ENCODE results near the gene PLXDC1. TPM values are rescaled to one million over a fixed set of nuclear protein-coding genes. Genes with fewer than 3 reads are reported as not detected.

The PLXDC1 gene
- total RNA-seq, 1 experiment from 2014 or later, result 1.5 TPM

DNA sequence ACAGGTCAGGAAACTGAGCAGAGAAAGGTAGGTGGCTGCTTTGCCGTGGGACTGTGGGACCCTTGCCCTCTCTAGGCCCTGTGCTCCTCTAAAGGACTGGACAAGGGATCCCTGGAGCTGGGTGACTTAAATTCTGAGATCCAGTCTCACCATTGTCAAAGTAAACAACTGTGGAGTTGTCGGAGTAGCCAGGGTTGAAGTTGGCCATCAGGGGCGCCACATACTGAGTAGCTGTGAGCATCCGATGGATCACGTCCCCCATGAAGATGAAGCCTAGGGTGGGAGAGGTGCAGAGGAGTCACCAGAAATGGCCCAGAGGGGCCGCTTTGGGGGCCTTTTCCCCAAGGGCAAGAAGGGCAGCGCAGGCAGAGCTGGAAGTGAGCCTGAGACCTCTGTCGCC, 43.5 kb downstream of the PLXDC1 start:
- no peak for DNase-seq (ENCODE audit: low spot score)
- in situ Hi-C loops (cut with HindIII; ENCODE audit: low sequenced_read_pairs), result no loop called here

DNA sequence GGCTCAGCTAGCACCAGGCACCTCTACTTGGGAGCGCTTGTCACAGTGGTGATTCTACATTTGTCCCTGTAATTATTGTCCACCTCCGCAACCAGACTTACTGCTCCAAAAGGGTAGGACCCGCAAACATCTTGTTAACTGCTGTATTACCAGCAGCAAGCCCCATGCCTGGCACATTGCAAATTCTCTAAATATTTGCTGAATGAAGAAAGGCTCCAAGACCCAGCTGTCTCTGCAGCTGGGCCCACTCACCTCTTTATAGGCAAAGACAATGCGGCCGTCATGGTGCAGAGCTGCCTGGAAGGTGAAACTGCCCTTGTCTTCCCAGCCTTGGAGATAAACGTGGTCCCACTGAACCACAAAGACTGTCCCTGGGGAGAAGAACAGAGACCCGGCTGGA, 44.3 kb downstream of the PLXDC1 start:
- in situ Hi-C loops (cut with HindIII; ENCODE audit: low sequenced_read_pairs), result no loop called here
- DNase-seq (ENCODE audit: low spot score), result no peak

DNA sequence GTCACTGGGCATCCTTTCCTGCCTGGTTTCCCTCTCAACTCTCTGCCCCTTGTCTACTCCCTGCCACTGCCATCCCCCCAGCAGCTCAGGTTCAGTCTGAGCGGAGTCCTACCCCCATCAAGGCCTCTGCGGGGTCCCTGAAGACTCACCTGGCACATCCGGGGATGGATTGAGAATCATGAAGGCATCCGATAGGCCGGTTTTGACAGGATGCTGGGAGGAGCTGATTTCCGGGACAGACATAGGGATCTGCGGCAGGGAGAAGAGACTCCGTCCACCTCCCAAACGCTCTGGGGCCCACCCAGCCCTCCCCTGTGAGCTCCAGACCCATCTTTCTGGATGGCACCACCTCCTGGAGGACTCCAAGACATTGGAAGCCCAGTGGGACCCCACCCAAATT, 45.7 kb downstream of the PLXDC1 start:
- DNase-seq (ENCODE audit: low spot score), result no peak
- in situ Hi-C loops (cut with HindIII; ENCODE audit: low sequenced_read_pairs), result no loop called here

DNA sequence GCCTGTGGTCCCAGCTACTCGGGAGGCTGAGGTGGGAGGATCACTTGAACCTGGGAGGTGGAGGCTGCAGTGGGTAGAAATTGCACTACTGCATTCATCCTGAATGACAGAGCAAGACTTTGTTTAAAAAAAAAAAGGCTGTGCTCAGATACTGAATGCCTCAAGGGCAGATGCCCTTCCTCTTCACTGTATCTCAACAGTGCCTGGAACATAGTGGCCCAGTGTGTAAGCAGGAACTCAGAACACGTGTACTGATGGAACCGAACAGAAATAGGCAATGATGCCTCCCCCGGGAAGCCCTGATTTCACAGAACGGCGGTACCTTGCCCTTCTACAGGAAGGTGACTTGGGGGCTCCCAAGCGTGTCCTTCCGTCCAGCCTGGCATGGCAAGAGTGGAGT, 46.8 kb downstream of the PLXDC1 start:
- in situ Hi-C loops (cut with HindIII; ENCODE audit: low sequenced_read_pairs), result no loop called here
- no peak for DNase-seq (ENCODE audit: low spot score)

DNA sequence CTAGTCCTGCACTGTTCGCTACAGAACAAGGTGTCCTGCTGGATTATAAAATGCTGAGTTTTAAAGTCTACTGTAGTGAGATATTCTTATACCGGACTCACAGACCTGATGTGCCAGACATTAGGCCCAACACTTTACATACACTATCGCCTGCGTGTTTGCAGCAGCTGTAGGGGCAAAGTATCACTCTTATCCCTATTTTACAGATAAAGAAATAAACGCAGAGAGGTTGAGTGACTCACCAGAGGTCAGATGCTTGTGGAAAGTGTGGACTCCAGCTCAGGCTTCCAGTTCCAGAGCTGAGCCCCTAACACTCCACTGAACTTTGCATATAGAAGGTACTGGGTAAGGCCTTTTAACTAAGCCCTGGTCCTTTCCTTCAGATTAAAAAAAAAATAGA, 47.4 kb downstream of the PLXDC1 start:
- in situ Hi-C loops (cut with HindIII; ENCODE audit: low sequenced_read_pairs), result no loop called here

DNA sequence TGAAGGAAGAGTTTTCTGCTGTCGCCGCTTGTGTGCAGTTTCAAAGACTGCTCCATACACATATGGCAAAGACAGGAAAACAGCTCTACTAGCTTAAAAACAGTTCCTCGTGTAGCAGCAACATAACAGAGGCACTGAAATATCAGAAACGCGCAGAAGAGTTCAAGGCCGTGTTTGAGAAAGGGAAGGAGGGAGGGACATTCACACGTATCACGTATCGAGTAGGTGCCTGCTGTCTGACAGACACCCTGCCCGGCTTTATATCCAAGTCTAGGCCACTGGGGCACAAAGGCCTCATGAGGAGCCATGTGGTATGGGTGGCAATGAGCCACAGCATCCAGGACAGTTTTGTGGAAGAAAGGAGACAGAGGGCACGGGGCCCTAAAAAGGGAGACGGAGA, 50.3 kb downstream of the PLXDC1 start:
- DNase-seq (ENCODE audit: low spot score), result no peak
- in situ Hi-C loops (cut with HindIII; ENCODE audit: low sequenced_read_pairs), result no loop called here

More for the DNA sequence above, 47.4 kb downstream of the PLXDC1 start:
- DNase-seq (ENCODE audit: low spot score), result no peak

DNA sequence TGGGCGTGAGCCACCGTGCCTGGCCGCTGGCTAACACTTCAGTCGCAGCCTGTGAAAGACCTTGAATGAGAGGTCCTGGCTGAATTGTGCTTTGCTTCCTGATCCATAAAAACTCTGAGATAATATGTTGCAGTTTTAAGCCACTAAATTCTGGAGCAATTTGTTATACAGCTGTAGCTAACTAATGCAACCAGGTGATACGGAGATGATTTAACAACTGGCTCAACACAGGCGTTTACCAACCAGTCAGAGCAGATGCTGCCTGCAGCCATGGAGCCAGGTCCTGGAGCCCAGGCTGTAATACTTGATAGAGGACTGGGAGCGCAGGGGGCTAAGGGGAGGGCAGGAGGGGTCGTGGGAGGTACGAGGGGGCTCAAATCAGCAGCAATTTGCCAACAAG, 50.9 kb downstream of the PLXDC1 start:
- in situ Hi-C loops (cut with HindIII; ENCODE audit: low sequenced_read_pairs), result no loop called here
- DNase-seq (ENCODE audit: low spot score), result no peak

DNA sequence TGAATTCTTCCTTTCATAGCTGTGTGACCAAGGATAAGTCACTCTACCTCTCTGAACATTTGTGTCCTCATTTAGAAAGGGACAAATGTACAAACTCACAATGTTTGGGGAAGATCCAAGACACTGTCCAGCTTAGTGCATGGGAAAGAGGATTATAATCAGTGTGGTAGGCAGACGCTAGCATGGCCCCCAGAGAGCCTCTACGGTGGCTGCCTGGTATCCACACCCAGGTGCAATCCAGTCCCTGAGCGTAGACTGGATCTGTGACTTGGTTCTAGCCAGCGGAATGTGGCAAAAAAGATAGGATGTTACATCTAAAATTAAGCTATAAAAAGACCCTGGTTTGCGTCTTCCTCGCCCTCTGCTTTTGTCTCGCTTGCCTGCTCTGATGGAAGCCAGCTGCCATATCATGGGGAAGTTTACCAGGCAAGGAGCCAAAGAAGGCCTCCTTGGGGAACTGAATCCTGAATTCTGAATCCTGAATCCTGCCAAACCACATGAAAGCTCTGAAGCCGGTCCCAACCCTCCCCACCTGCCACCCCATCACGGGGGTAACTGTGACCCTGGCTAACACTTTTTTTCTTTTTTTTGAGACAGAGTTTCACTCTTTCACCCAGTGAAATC, 51.7 kb downstream of the PLXDC1 start:
- DNase-seq (ENCODE audit: low spot score), result no peak
- in situ Hi-C loops (cut with HindIII; ENCODE audit: low sequenced_read_pairs), result no loop called here

DNA sequence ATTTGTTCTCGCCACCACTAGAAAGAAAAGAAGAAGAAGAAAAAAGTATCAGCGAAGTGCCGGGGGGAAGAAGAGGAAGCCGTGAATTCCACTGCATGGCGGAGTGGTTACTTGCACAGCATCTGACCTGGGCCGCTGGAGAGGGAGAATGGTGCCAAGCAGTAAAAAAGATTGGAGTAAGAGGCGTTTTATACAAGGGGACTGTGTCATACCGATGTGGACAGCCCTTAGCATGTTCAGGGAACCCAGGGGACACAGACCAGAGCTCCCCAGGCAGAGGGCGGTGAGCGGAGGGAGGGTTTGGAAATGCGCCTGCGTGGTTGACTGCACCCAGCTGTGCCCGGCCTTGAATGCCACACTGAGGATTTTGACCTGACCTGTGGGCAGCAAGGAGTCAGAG, 52.8 kb downstream of the PLXDC1 start:
- DNase-seq (ENCODE audit: low spot score), result no peak
- in situ Hi-C loops (cut with HindIII; ENCODE audit: low sequenced_read_pairs), result no loop called here

DNA sequence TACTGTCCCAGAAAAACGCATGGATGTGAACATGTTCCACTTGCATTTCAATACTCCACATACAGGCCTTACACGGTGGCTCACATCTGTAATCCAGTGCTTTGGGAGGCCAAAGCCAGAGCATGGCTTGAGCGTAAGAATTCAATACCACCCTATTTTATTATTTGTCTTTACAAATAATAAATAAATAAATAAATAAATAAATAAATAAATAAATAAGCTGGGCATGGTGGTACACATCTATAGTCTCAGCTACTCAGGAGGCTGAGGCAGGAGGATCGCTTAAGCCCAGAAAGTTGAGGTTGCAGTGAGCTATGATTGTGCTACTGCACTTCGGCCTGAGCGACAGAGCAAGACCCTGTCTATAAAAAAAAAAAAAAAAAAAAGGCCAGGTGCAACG, 53.9 kb downstream of the PLXDC1 start:
- no peak for DNase-seq (ENCODE audit: low spot score)
- in situ Hi-C loops (cut with HindIII; ENCODE audit: low sequenced_read_pairs), result no loop called here

DNA sequence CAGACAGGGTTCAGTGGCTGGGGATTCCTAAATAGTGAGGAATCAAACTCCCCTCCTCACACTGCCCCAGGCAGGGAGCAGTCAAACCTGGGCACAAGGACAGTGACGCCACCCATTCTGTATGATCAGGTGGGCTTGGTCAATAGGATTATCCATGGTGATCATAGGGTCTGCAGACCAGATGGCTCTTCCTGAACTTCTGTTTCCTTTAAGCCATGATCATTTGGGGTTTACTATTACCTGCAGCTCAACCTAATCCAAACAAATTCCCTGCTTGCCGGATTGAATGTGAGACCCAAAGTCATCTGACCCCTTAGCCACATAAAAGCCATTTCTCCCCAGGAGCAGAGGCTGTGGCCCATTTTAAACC, 54.3 kb downstream of the PLXDC1 start:
- in situ Hi-C loops (cut with HindIII; ENCODE audit: low sequenced_read_pairs), result no loop called here

DNA sequence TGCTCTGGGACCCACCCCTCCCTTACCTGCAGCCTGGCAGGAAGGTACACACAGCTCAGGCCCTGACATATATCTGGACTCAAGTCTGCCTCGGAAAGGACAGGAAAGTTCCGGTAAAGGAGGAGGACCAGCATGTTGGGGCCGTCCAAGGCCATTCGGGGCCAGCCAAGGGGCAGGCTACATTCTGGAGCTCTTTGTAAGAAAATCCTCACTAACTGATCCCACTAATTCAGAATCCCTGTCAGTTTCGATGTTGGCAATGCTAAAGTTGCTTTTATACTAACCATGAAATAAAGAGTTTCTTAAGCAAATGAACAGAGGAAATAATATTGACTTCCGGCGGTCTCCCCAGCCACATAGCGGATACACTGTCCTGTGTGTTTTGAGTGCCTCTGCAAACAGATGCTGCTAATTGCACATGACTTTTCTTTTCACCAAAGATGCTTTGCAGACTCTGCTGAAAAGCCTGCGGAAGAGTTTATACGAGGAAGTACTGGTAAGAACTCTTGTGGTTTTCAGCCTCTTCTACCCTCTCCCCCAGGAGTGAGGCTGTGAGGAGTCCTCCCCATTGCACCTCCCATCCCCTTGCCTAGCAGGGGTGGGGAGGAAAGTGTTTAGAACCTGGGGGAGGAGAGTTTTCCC, 54.8 kb downstream of the PLXDC1 start:
- in situ Hi-C loops (cut with HindIII; ENCODE audit: low sequenced_read_pairs), result no loop called here
- DNase-seq (ENCODE audit: low spot score), result no peak

More for the DNA sequence above, 54.3 kb downstream of the PLXDC1 start:
- no peak for DNase-seq (ENCODE audit: low spot score)

DNA sequence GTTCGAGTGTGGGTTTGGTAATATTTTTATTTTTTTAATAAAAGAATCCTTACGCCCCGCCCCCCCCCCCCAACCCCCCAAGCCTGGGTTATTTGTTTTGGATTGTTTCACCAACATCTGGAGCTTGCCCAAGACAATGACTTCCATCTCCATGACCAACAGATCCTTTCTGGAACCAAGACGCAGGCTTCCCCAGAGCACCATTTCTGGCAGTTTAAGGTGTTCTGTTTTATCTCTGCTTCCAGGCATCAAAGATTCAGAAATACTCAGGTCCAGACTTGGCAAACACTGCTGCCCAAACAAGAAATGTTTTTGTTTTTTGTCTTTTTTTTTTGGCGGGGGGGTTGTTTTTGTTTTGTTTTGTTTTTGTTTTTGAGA, 56.1 kb downstream of the PLXDC1 start:
- in situ Hi-C loops (cut with HindIII; ENCODE audit: low sequenced_read_pairs), result no loop called here
- DNase-seq (ENCODE audit: low spot score), result no peak

DNA sequence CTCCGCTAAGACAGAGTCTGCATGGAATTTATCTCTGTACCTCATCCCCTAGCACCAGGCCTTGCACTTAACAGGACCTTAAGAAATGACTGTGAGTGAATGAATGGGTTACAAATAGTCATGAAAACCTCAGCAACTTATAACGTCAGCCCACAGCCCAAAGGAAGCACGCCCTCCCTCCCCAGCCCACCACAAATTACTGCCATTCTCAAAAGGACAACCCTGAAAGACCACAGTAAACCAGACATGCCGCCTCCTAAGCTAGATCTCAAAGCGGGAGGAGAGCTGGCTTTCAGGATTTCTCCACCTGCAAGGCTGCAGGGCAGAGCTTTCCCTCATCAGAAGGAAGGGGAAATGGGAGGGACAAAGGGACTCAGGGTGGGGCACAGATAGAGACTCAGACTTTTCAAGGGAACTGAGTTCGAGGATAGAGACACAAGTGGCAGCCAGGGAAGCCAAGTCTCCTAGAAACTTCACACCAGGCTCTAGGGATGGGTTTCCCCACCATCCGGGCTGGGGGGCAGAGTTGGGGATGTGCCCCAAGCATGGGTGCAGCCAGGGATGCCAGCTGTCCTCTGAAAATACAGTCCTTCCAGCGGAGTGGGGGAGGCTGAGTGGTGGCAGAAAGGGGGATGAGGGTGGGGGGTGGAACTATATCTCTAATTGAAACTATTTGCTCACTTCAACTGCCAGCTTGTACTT, 56.7 kb downstream of the PLXDC1 start:
- DNase-seq (ENCODE audit: low spot score), result no peak
- in situ Hi-C loops (cut with HindIII; ENCODE audit: low sequenced_read_pairs), result no loop called here

DNA sequence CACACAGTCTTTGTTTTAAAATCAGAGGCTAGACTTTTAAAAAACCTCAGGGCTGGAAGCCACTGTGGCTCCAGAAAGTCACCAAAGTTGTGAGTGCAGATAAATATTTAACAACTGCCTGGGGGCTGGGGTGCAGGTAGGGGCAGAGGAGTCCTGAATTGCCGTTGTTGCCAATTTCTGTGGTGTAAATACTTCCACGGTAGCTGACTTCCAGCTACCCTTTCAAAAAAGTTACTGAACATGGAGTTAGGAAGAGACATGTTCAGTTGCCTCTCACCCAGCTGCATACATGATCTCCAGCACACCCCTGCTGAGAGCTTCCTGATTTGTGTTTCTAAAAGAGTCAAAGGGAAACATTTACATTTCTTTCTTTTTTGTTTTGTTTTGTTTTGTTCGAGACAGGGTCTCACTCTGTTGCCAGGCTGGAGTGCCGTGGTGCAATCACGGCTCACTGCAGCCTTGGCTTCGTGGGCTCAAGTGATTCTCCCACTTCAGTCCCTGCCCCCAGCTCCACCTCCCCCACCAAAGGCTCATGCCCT, 58.7 kb downstream of the PLXDC1 start:
- in situ Hi-C loops (cut with HindIII; ENCODE audit: low sequenced_read_pairs), result no loop called here
- DNase-seq (ENCODE audit: low spot score), result no peak

DNA sequence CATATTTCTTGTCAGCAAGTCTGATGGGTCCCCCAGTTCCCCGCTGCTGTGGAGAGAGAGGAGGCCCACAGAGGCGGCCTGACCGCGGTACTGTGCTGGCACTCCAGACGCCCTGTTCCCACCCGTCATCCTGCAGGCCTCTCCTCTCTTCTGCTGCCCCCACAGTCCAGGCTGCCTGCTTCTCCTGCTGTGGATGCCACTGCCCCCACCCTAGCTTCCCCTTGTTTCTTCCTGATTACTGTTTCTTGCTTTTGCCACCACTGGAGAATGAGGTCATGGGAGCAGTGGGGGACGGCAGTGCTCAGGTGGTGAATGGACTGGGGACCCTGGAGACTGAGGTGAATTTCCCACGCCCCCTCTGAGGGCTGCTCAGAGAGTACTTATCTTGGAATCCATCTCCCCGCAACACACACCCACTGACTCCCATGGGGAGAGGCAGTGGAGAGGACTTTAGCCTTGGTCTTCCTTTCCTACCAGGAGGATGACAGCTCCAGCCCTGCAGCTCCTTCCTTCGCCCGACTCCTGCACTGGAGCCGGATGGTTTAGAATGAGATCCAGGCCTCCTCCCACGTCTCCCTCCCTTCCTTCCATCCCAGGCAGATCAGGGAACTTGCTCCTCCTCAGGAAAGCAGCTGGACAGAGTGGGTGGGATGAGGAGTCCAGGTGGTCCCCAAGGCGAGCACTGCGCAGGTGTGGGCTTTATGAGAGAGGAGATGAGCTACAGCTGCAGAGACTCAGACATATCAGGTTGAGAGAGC, 60.4 kb downstream of the PLXDC1 start:
- no peak for DNase-seq (ENCODE audit: low spot score)
- in situ Hi-C loops (cut with HindIII; ENCODE audit: low sequenced_read_pairs), result no loop called here

DNA sequence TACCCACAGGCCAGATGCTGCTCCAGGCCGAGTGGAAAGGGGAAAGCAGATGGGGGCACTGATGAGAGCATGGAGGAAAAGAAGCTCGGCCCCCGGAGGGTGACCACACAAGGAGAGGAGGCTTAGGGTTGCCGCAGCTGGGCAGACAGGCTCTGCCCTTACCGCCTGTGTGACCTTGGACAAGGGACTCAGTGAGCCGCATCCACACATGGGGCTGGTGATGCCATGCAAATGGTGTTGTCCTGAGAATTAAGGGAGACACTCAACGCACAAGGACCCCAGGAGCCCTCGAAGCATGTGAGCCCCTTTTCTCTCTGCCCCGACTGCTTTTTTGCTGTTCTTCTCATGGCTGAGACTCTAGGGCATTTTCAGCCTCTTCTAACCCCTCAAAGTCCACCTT, 61.0 kb downstream of the PLXDC1 start:
- in situ Hi-C loops (cut with HindIII; ENCODE audit: low sequenced_read_pairs), result no loop called here
- DNase-seq (ENCODE audit: low spot score), result no peak

DNA sequence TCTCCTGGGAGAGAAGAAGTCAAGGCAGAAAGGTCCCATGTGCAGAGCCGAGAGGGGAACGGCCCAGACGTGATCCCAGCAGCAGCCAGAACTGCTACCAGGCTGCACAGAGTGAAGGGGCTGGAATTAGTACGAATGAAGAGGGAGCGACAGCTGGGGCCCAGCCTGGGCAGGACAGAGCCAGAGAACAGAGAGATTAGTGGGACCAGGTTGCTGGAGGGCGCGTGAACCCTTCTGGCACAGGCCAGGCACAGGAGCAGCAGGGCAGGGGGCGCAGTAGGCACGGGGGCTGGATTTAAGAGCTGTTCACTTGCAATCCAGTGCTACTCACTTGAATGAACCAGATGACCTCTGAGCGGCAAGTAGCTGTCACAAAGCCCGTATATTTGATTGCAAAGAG, 66.9 kb downstream of the PLXDC1 start:
- no peak for DNase-seq (ENCODE audit: low spot score)
- in situ Hi-C loops (cut with HindIII; ENCODE audit: low sequenced_read_pairs), result no loop called here

DNA sequence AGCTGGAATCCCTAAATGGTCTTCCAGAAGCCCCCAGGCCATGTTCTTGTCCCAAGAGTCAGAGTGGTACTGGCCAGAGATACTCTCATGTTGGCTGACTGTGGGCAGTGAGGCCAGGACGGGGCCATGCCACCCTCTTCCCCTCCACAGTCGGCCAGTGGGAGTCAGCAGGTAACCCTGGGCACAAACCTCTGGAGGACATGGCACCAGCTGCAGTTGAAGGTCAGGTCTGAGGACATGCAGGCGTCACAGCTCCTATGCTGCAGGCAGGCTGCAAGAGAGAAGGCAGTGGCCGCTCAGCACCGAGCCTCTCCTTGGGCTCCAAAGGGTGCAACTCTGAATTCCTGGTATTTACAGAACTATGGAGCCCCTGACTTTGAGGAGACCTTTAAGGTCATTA, 68.2 kb downstream of the PLXDC1 start:
- DNase-seq (ENCODE audit: low spot score), result no peak
- in situ Hi-C loops (cut with HindIII; ENCODE audit: low sequenced_read_pairs), result no loop called here

DNA sequence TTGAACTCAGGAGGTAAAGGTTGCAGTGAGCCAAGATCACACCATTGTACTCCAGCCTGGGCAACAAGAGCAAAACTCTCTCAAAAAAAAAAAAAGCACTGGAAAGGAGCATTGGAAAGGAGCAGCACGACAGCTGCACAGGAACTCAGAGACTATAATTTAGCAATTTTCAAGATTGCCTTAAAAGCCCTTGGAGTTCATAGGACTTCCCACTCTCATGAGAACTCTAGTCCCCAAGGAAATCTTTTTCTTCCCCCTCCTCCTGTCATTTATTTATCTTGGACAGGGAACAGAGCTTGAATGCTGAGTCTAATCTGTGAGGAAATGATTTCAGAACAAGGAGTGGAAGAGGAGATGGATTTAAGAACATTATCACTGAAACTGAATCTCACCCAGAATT, 69.0 kb downstream of the PLXDC1 start:
- in situ Hi-C loops (cut with HindIII; ENCODE audit: low sequenced_read_pairs), result no loop called here

More for the DNA sequence above, 69.0 kb downstream of the PLXDC1 start:
- no peak for DNase-seq (ENCODE audit: low spot score)

Data from G401 (cell line).